Uterus (tissue), 2 donors: ENCODE results near the gene AGPAT3.

Experiments used
- POLR2A ChIP-seq, 2 donors: fragments of 450-650 bp; IDR thresholded peaks; one replicate each; pipeline ENCODE4 v1.6.1; 2016; ENCODE audit warnings: antibody characterized with exemption in 2 of 2, mild to moderate bottlenecking in 1 of 2, moderate library complexity in 1 of 2
- TF ChIP-seq, protein P1 (sequence below), 4 experiments: fragments of 200-600 bp in 2 of 4; fragments of 450-650 bp in 2 of 4; sonication (generic) in 2 of 4; IDR thresholded peaks; one replicate each; pipeline ENCODE4 v1.5.1; 2016 to 2019; ENCODE audit warnings: antibody characterized with exemption in 4 of 4, mild to moderate bottlenecking in 2 of 4, moderate library complexity in 1 of 4

DNA sequence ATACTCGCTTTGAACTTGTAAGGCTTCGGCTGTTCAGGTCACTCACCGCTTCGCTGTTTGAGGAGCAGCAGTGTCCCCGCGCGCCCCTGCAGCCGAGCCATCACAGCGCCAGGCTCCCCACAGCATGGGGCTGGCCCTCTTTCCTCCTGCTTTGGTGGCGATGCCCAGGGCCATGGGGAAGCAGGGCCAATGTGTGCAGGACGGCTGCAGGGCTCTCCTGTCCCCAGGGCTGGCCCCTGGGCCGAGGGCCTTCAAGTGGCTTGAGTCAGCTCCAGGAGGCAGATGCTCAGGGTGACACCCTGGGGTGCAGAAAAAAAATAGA lies 108.6 kb downstream of the AGPAT3 start:
- no peak for TF ChIP-seq POLR2A (IDR thresholded peaks at IDR 0.05)
- TF ChIP-seq, protein P1, sequence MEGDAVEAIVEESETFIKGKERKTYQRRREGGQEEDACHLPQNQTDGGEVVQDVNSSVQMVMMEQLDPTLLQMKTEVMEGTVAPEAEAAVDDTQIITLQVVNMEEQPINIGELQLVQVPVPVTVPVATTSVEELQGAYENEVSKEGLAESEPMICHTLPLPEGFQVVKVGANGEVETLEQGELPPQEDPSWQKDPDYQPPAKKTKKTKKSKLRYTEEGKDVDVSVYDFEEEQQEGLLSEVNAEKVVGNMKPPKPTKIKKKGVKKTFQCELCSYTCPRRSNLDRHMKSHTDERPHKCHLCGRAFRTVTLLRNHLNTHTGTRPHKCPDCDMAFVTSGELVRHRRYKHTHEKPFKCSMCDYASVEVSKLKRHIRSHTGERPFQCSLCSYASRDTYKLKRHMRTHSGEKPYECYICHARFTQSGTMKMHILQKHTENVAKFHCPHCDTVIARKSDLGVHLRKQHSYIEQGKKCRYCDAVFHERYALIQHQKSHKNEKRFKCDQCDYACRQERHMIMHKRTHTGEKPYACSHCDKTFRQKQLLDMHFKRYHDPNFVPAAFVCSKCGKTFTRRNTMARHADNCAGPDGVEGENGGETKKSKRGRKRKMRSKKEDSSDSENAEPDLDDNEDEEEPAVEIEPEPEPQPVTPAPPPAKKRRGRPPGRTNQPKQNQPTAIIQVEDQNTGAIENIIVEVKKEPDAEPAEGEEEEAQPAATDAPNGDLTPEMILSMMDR (IDR thresholded peaks at IDR 0.05), result no peak
